GM19043 (cell line): ENCODE results near the gene IDI2.

Experiments used
- ATAC-seq: cut with Tn5 transposase; IDR thresholded peaks from one replicate; pipeline ENCODE4 v1.9.1; 2021; ENCODE audit warnings: low read depth; ENCODE audit not compliant: unreplicated experiment

IDI2 gene

GRCh38 chr10:986137-986825, 39.4 kb downstream of the IDI2 start:
- ATAC-seq: no peak

GRCh38 chr10:985361-985760, 40.3 kb downstream of the IDI2 start:
- no peak for ATAC-seq

GRCh38 chr10:983971-984655, 41.5 kb downstream of the IDI2 start:
- ATAC-seq: no peak

GRCh38 chr10:983401-983800, 42.3 kb downstream of the IDI2 start:
- no peak for ATAC-seq

GRCh38 chr10:980468-981093, 45.1 kb downstream of the IDI2 start:
- ATAC-seq: no peak

- no peak for ATAC-seq
These were observed 46.7 kb downstream of the IDI2 start for GRCh38 chr10:978826-979421.

GRCh38 chr10:976316-976715, 49.3 kb downstream of the IDI2 start:
- ATAC-seq: no peak

- ATAC-seq: no peak
These were observed 50.9 kb downstream of the IDI2 start for GRCh38 chr10:974785-975074.

GRCh38 chr10:974038-974784, 51.4 kb downstream of the IDI2 start:
- ATAC-seq: no peak

- ATAC-seq: no peak
These were observed 52.9 kb downstream of the IDI2 start for GRCh38 chr10:972763-973162.

- no peak for ATAC-seq
These were observed 54.0 kb downstream of the IDI2 start for GRCh38 chr10:971613-972012.

- no peak for ATAC-seq
These were observed 54.5 kb downstream of the IDI2 start for GRCh38 chr10:971150-971542.

- no peak for ATAC-seq
These were observed 55.1 kb downstream of the IDI2 start for GRCh38 chr10:970311-971149.

- ATAC-seq: no peak
These were observed 56.0 kb downstream of the IDI2 start for GRCh38 chr10:969473-970150.
